ENCODE measurements around the gene SLC39A6. TPM values are rescaled to one million over a fixed set of nuclear protein-coding genes. Genes with fewer than 3 reads are reported as not detected.
"Not testable (repeated sequence)": the region's sequence is repeated elsewhere in the genome, so short reads cannot be mapped to it uniquely, and the experiment has no call there.

Gene SLC39A6
- total and polyA plus RNA-seq, 5 donors from 2014 or later = 13.7 to 25.9 (median 24.5) TPM

GRCh38 chr18:36078751-36079529 is 50.2 kb downstream of the SLC39A6 start:
- H3K9me3 ChIP-seq (ENCODE audit: control insufficient read depth in 2 of 2, low read length in 2 of 2) = peaks cover 5 to 12% of the 10 kb centered on the region in 2 experiments
- Mint-ChIP-seq H3K27ac (no peak overlapping the region), H3K36me3 (no peaks in the 10 kb centered on the region), H3K9me3 (peaks cover 0 to 16% (median 3%) of the 10 kb centered on the region in 7 donors), H3K4me1 (peaks cover 0 to 7% (median 0%) of the 10 kb centered on the region in 4 donors), H3K4me3 (no peak overlapping the region), H3K27me3 (peaks cover 47% of the 10 kb centered on the region)
- DNase-seq (no peak), ATAC-seq (ENCODE audit: low read depth in 2 of 2) (no peak)
- H3K36me3 ChIP-seq (ENCODE audit: control insufficient read depth, insufficient read depth, low read length) = no peaks in the 10 kb centered on the region
- H3K27ac ChIP-seq (ENCODE audit: insufficient read depth, low read length, poor library complexity, severe bottlenecking) = no peak overlapping the region
- no peak overlapping the region for H3K4me3 ChIP-seq (ENCODE audit: low read depth, low read length)
- peaks cover 6% of the 10 kb centered on the region for H3K27me3 ChIP-seq (ENCODE audit: control insufficient read depth, insufficient read depth, low read length)
- no peaks in the 10 kb centered on the region for H3K4me1 ChIP-seq (ENCODE audit: control insufficient read depth, insufficient read depth, low read length, poor library complexity, severe bottlenecking)

DNA sequence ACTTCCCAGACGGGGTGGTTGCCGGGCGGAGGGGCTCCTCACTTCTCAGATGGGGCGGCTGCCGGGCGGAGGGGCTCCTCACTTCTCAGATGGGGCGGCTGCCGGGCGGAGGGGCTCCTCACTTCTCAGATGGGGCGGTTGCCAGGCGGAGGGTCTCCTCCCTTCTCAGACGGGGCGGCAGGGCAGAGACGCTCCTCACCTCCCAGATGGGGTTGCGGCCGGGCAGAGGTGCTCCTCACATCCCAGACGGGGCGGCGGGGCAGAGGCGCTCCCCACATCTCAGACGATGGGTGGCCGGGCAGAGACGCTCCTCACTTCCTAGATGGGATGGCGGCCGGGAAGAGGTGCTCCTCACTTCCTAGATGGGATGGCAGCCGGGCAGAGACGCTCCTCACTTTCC is 51.4 kb downstream of the SLC39A6 start:
- H3K27ac Mint-ChIP-seq; ATAC-seq (ENCODE audit: low read depth in 2 of 2); H3K4me1 ChIP-seq (ENCODE audit: control insufficient read depth, insufficient read depth, low read length, poor library complexity, severe bottlenecking); H3K4me1 Mint-ChIP-seq; DNase-seq; H3K36me3 Mint-ChIP-seq; H3K36me3 ChIP-seq (ENCODE audit: control insufficient read depth, insufficient read depth, low read length); H3K27me3 ChIP-seq (ENCODE audit: control insufficient read depth, insufficient read depth, low read length); H3K27ac ChIP-seq (ENCODE audit: insufficient read depth, low read length, poor library complexity, severe bottlenecking); H3K4me3 Mint-ChIP-seq; H3K4me3 ChIP-seq (ENCODE audit: low read depth, low read length): not testable (repeated sequence)
- H3K9me3 Mint-ChIP-seq = peaks cover 0 to 16% (median 3%) of the 10 kb centered on the region in 7 donors
- H3K27me3 Mint-ChIP-seq = peaks cover 52% of the 10 kb centered on the region
- peaks cover 5 to 12% of the 10 kb centered on the region in 2 experiments for H3K9me3 ChIP-seq (ENCODE audit: control insufficient read depth in 2 of 2, low read length in 2 of 2)

GRCh38 chr18:36075862-36076587 is 53.1 kb downstream of the SLC39A6 start:
- DNase-seq (no peak), ATAC-seq (ENCODE audit: low read depth in 2 of 2) (no peak)
- H3K36me3 Mint-ChIP-seq = no peaks in the 10 kb centered on the region
- Histone ChIP-seq H3K27ac (ENCODE audit: insufficient read depth, low read length, poor library complexity, severe bottlenecking) (no peak overlapping the region), H3K27me3 (ENCODE audit: control insufficient read depth, insufficient read depth, low read length) (peaks cover 6% of the 10 kb centered on the region), H3K9me3 (ENCODE audit: control insufficient read depth in 2 of 2, low read length in 2 of 2) (peaks cover 5 to 9% of the 10 kb centered on the region in 2 experiments), H3K36me3 (ENCODE audit: control insufficient read depth, insufficient read depth, low read length) (no peaks in the 10 kb centered on the region), H3K4me1 (ENCODE audit: control insufficient read depth, insufficient read depth, low read length, poor library complexity, severe bottlenecking) (no peaks in the 10 kb centered on the region), H3K4me3 (ENCODE audit: low read depth, low read length) (no peak overlapping the region)
- H3K4me1 Mint-ChIP-seq = no peaks in the 10 kb centered on the region
- H3K27ac Mint-ChIP-seq = no peak overlapping the region
- peaks cover 0 to 10% (median 2%) of the 10 kb centered on the region in 7 donors for H3K9me3 Mint-ChIP-seq
- no peak overlapping the region for H3K4me3 Mint-ChIP-seq
- peaks cover 36% of the 10 kb centered on the region for H3K27me3 Mint-ChIP-seq

GRCh38 chr18:36074435-36074834 is 54.7 kb downstream of the SLC39A6 start:
- Mint-ChIP-seq H3K9me3 (peaks cover 0 to 2% (median 0%) of the 10 kb centered on the region in 7 donors), H3K27ac (no peak overlapping the region)

DNA sequence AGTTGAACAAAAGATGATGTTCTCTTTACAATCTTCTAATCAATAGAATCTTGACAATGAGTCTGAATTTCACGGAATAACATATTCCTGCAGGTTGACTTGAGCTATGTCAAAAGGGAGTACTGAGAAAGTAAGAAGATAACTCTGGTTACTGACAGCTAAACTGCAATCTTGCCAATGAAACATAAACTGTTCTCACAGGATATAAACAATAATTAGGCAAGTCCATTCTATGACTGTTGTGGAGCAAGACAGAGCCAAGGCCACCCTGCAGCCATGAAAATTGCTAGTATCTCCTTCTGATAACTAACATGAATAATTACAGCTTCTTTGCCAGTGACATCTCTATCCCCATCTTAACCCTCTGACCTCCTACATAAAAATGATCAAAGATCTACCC is 55.5 kb downstream of the SLC39A6 start:
- H3K27ac Mint-ChIP-seq = no peak overlapping the region
- Histone ChIP-seq H3K4me1 (ENCODE audit: control insufficient read depth, insufficient read depth, low read length, poor library complexity, severe bottlenecking) (no peaks in the 10 kb centered on the region), H3K4me3 (ENCODE audit: low read depth, low read length) (no peak overlapping the region), H3K9me3 (ENCODE audit: control insufficient read depth in 2 of 2, low read length in 2 of 2) (no peaks in the 10 kb centered on the region), H3K27me3 (ENCODE audit: control insufficient read depth, insufficient read depth, low read length) (peaks cover 3% of the 10 kb centered on the region), H3K27ac (ENCODE audit: insufficient read depth, low read length, poor library complexity, severe bottlenecking) (no peak overlapping the region), H3K36me3 (ENCODE audit: control insufficient read depth, insufficient read depth, low read length) (no peaks in the 10 kb centered on the region)
- H3K27me3 Mint-ChIP-seq = peaks cover 18% of the 10 kb centered on the region
- DNase-seq (no peak), ATAC-seq (ENCODE audit: low read depth in 2 of 2) (no peak)
- peaks cover 0 to 2% (median 0%) of the 10 kb centered on the region in 7 donors for H3K9me3 Mint-ChIP-seq
- H3K4me1 Mint-ChIP-seq = no peaks in the 10 kb centered on the region
- H3K36me3 Mint-ChIP-seq = no peaks in the 10 kb centered on the region
- H3K4me3 Mint-ChIP-seq = no peak overlapping the region

More at GRCh38 chr18:36074435-36074834, 54.7 kb downstream of the SLC39A6 start:
- H3K4me1 ChIP-seq (ENCODE audit: control insufficient read depth, insufficient read depth, low read length, poor library complexity, severe bottlenecking) = no peaks in the 10 kb centered on the region
- no peak overlapping the region for H3K4me3 ChIP-seq (ENCODE audit: low read depth, low read length)
- Mint-ChIP-seq H3K27me3 (peaks cover 24% of the 10 kb centered on the region), H3K4me1 (no peaks in the 10 kb centered on the region), H3K36me3 (no peaks in the 10 kb centered on the region), H3K4me3 (no peak overlapping the region)
- peaks cover 3% of the 10 kb centered on the region for H3K27me3 ChIP-seq (ENCODE audit: control insufficient read depth, insufficient read depth, low read length)
- DNase-seq (no peak), ATAC-seq (ENCODE audit: low read depth in 2 of 2) (no peak)
- no peak overlapping the region for H3K27ac ChIP-seq (ENCODE audit: insufficient read depth, low read length, poor library complexity, severe bottlenecking)
- H3K36me3 ChIP-seq (ENCODE audit: control insufficient read depth, insufficient read depth, low read length) = no peaks in the 10 kb centered on the region
- H3K9me3 ChIP-seq (ENCODE audit: control insufficient read depth in 2 of 2, low read length in 2 of 2) = no peaks in the 10 kb centered on the region

GRCh38 chr18:36072406-36072805 is 56.7 kb downstream of the SLC39A6 start:
- DNase-seq; ATAC-seq (ENCODE audit: low read depth in 2 of 2); H3K4me1 ChIP-seq (ENCODE audit: control insufficient read depth, insufficient read depth, low read length, poor library complexity, severe bottlenecking); H3K4me1 Mint-ChIP-seq; H3K9me3 ChIP-seq (ENCODE audit: control insufficient read depth in 2 of 2, low read length in 2 of 2); H3K4me3 ChIP-seq (ENCODE audit: low read depth, low read length); H3K27ac Mint-ChIP-seq; H3K9me3 Mint-ChIP-seq; H3K4me3 Mint-ChIP-seq; H3K27me3 ChIP-seq (ENCODE audit: control insufficient read depth, insufficient read depth, low read length); H3K36me3 ChIP-seq (ENCODE audit: control insufficient read depth, insufficient read depth, low read length); H3K36me3 Mint-ChIP-seq; H3K27ac ChIP-seq (ENCODE audit: insufficient read depth, low read length, poor library complexity, severe bottlenecking): not testable (repeated sequence)
- peaks cover 18% of the 10 kb centered on the region for H3K27me3 Mint-ChIP-seq

DNA sequence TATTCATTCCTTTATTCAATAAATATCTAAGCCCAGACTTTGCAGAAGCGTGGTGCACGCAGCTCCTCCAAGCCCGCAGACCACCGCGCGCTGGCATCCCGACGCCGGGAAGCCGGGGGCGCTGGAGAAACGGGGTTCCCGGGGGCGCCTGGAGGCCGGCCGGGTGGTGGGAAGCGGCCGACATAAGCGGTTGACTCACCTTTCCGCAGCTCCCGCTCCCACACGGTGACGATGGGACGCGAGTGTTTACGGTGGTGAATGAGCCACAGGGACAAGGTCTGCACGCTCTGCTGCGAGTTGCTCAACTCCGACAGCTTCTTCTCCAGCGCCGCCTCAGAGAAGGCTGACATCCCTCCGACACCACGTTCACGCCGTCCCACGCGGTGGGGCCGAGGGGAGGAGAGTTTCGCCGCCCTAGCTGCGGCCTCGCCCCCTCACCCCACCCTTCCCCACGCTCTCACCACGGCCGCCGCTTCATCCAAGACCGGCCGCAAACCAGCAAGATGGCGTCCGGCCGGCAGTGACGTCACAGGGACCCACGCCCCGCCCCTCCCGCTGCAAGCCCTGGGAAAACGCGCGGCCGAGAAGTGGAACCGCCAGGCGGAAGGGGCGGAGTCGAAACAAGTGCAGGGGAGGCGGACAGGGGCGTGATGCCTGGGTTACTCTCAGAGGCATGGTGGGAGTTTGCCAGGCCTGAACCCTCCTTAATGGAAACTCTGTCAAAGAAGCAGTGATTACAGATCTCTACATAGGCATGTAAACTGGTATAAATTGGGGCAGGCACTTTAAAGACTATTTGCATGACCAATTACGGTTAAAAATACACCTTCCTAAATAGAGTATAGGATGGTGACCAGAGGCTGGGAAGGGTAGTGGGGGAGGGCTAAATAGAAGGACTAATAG is 61.8 kb downstream of the SLC39A6 start, which contains the start of gene RPRD1A:
Gene RPRD1A (minus strand): TSS at position 505 of the 903 bp plus-strand sequence. CDS start 155 bp downstream, at position 350.
- Mint-ChIP-seq H3K27me3 (peaks cover 4% of the 10 kb centered on the region), H3K4me1 (peaks cover 32 to 48% (median 36%) of the 10 kb centered on the region in 4 donors), H3K36me3 (peaks cover 11% of the 10 kb centered on the region), H3K27ac (peak within 1 kb of the TSS; percentile 60 to 94 (median 93)), H3K4me3 (peak within 1 kb of the TSS; percentile 95 to 99 (median 98)), H3K9me3 (peaks cover 0 to 2% (median 0%) of the 10 kb centered on the region in 7 donors)
- Histone ChIP-seq H3K4me3 (ENCODE audit: low read depth, low read length) (peak within 1 kb of the TSS; percentile 95), H3K9me3 (ENCODE audit: control insufficient read depth in 2 of 2, low read length in 2 of 2) (no peaks in the 10 kb centered on the region), H3K27ac (ENCODE audit: insufficient read depth, low read length, poor library complexity, severe bottlenecking) (peak within 1 kb of the TSS; percentile 79), H3K4me1 (ENCODE audit: control insufficient read depth, insufficient read depth, low read length, poor library complexity, severe bottlenecking) (peaks cover 21% of the 10 kb centered on the region), H3K27me3 (ENCODE audit: control insufficient read depth, insufficient read depth, low read length) (no peaks in the 10 kb centered on the region), H3K36me3 (ENCODE audit: control insufficient read depth, insufficient read depth, low read length) (no peaks in the 10 kb centered on the region)
- ATAC-seq (ENCODE audit: low read depth in 2 of 2) (peak; percentile 93), DNase-seq (peak; percentile 93 to 97 (median 95))
